T-helper 2 cell treated with Interferon-gamma antibody and Interleukin-4, amounts not matched to agents 100 ng/mL and 5 ng/mL, for 36 hours (primary cell): ENCODE results near the gene TRIM68. TPM values are rescaled to one million over a fixed set of nuclear protein-coding genes. Genes with fewer than 3 reads are reported as not detected.

Experiments
- intact Hi-C: fragments of 100-400 bp; cut with micrococcal nuclease; formaldehyde crosslinking; loops from one replicate; pipeline ENCODE4 v1.15.1; 2023
- total RNA-seq: library from RNA; stranded (reverse); gene quantifications from 2 replicates; pipeline ENCODE4 v1.2.3, GENCODE V29; 2022

TRIM68 gene
- total RNA-seq: 10.9 and 12.9 TPM in 2 replicates

GRCh38 chr11:4607781-4608666 is at the start of gene TRIM68:
TSS of gene TRIM68 (minus strand) at chr11:4608231. CDS start at chr11:4605504, 2,727 bp downstream.
- intact Hi-C loops: loop anchor here (1.0 to 10.0 kb wide), 4 partner anchors 215 to 1714 kb away; partner anchors contain the start of genes CAVIN3, CNGA4, FHIP1B and RRM1

GRCh38 chr11:4654635-4655369 is 46.8 kb upstream of the TRIM68 start:
- intact Hi-C loops: no loop called here

- intact Hi-C loops: no loop called here
These were observed 39.7 kb upstream of the TRIM68 start for GRCh38 chr11:4647766-4648165.

GRCh38 chr11:4645974-4646373 is 37.9 kb upstream of the TRIM68 start:
- intact Hi-C loops: no loop called here

GRCh38 chr11:4644233-4644632 is 36.2 kb upstream of the TRIM68 start:
- intact Hi-C loops: no loop called here

GRCh38 chr11:4643682-4644081 is 35.7 kb upstream of the TRIM68 start, which contains the start of gene OR51E1:
TSS of gene OR51E1 (plus strand) at chr11:4643982. CDS start at chr11:4652527, 8,545 bp downstream.
- intact Hi-C loops: no loop called here

- intact Hi-C loops: no loop called here
These were observed 35.0 kb upstream of the TRIM68 start for GRCh38 chr11:4643076-4643475.

GRCh38 chr11:4642043-4642442 is 34.0 kb upstream of the TRIM68 start:
- intact Hi-C loops: no loop called here

- intact Hi-C loops: no loop called here
These were observed 33.5 kb upstream of the TRIM68 start for GRCh38 chr11:4641501-4641900.

GRCh38 chr11:4639931-4640330 is 31.9 kb upstream of the TRIM68 start:
- intact Hi-C loops: no loop called here

GRCh38 chr11:4637662-4638047 is 29.6 kb upstream of the TRIM68 start:
- intact Hi-C loops: loop anchor here (2.0 kb wide), 1 partner anchor 367 kb away; no protein-coding TSS in a partner anchor

GRCh38 chr11:4636962-4637661 is 29.1 kb upstream of the TRIM68 start, which contains the start of gene OR51D1:
TSS of gene OR51D1 (plus strand) at chr11:4637477. CDS start at chr11:4639791, 2,314 bp downstream.
- intact Hi-C loops: loop anchor here (2.0 kb wide), 1 partner anchor 368 kb away; no protein-coding TSS in a partner anchor

- intact Hi-C loops: loop anchor here (2.0 kb wide), 1 partner anchor 369 kb away; no protein-coding TSS in a partner anchor
These were observed 28.1 kb upstream of the TRIM68 start for GRCh38 chr11:4636136-4636535.

GRCh38 chr11:4626207-4627099 is 18.4 kb upstream of the TRIM68 start:
- intact Hi-C loops: loop anchor here (5.0 kb wide), 2 partner anchors 756 to 1266 kb away; partner anchors contain the start of genes OR51M1 and OR52E5

- intact Hi-C loops: no loop called here
These were observed 11.5 kb upstream of the TRIM68 start for GRCh38 chr11:4619514-4619913.

- intact Hi-C loops: no loop called here
These were observed 7.9 kb upstream of the TRIM68 start for GRCh38 chr11:4615856-4616444.

- intact Hi-C loops: no loop called here
These were observed 4.0 kb upstream of the TRIM68 start for GRCh38 chr11:4611986-4612385.

GRCh38 chr11:4610258-4610935 is 2.4 kb upstream of the TRIM68 start:
- intact Hi-C loops: no loop called here

- intact Hi-C loops: loop anchor here (5.0 to 10.0 kb wide), 3 partner anchors 512 to 1715 kb away; partner anchors contain the start of genes CAVIN3, CNGA4, FHIP1B and RRM1
These were observed 935 bp downstream of the TRIM68 start for GRCh38 chr11:4607096-4607495.
